Kidney epithelial cell (primary cell): ENCODE data around the gene ATP13A3. TPM values are rescaled to one million over a fixed set of nuclear protein-coding genes. Genes with fewer than 3 reads are reported as not detected.

Source experiments
- DNase-seq: peaks from one replicate; pipeline ENCODE4 v3.0.0-alpha.2; 2010; ENCODE audit warnings: low read depth
- H3K27me3 ChIP-seq: 2 replicates; pipeline ENCODE4 v1.6.0; 2011; ENCODE audit warnings: low read length; ENCODE audit not compliant: control insufficient read depth, insufficient read depth
- H3K36me3 ChIP-seq: 2 replicates; pipeline ENCODE4 v1.5.1; 2011; ENCODE audit warnings: low read length; ENCODE audit not compliant: control insufficient read depth, insufficient read depth
- H3K4me3 ChIP-seq: 2 replicates; pipeline ENCODE4 v1.5.1; 2011; ENCODE audit warnings: low read depth, mild to moderate bottlenecking, control low read depth, low read length
- total RNA-seq: library from RNA; depleted of rRNA; stranded (reverse); fragments of >200 nt; gene quantifications from 2 replicates; pipeline ENCODE4 v1.2.3, GENCODE V29; 2015
- TF ChIP-seq, protein P1 (sequence below): IDR thresholded peaks from 2 replicates; pipeline ENCODE4 v1.5.1; 2011; ENCODE audit warnings: mild to moderate bottlenecking, moderate library complexity, low read length, control low read depth, inconsistent platforms; ENCODE audit not compliant: insufficient read depth, poor library complexity, severe bottlenecking

ATP13A3 gene
- total RNA-seq, 1 donor from 2014 or later: 324 TPM

DNA sequence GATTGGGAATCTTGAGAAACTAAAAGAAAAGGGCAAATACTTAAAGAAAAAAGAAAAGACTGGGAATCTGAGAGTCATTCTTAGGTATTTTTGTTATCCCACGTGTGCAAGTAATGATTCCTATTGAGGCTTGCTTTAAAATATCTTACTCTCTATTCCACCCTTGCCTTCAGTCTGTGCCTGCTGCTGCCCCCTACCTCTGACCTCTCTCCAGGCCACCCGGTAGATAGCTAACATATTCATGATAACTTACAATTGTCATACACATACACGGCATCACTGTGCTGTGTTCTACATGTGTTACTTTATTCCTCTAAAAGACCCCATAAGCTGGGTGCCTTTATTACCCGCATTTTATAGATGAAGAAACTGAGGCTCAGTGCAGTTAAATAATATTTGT is 27.8 kb upstream of the ATP13A3 start:
- TF ChIP-seq, protein P1, sequence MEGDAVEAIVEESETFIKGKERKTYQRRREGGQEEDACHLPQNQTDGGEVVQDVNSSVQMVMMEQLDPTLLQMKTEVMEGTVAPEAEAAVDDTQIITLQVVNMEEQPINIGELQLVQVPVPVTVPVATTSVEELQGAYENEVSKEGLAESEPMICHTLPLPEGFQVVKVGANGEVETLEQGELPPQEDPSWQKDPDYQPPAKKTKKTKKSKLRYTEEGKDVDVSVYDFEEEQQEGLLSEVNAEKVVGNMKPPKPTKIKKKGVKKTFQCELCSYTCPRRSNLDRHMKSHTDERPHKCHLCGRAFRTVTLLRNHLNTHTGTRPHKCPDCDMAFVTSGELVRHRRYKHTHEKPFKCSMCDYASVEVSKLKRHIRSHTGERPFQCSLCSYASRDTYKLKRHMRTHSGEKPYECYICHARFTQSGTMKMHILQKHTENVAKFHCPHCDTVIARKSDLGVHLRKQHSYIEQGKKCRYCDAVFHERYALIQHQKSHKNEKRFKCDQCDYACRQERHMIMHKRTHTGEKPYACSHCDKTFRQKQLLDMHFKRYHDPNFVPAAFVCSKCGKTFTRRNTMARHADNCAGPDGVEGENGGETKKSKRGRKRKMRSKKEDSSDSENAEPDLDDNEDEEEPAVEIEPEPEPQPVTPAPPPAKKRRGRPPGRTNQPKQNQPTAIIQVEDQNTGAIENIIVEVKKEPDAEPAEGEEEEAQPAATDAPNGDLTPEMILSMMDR: no peak
- H3K36me3 ChIP-seq: no peaks in the 10 kb centered on the region
- no peak for DNase-seq
- H3K4me3 ChIP-seq: no peak overlapping the region
- no peaks in the 10 kb centered on the region for H3K27me3 ChIP-seq

DNA sequence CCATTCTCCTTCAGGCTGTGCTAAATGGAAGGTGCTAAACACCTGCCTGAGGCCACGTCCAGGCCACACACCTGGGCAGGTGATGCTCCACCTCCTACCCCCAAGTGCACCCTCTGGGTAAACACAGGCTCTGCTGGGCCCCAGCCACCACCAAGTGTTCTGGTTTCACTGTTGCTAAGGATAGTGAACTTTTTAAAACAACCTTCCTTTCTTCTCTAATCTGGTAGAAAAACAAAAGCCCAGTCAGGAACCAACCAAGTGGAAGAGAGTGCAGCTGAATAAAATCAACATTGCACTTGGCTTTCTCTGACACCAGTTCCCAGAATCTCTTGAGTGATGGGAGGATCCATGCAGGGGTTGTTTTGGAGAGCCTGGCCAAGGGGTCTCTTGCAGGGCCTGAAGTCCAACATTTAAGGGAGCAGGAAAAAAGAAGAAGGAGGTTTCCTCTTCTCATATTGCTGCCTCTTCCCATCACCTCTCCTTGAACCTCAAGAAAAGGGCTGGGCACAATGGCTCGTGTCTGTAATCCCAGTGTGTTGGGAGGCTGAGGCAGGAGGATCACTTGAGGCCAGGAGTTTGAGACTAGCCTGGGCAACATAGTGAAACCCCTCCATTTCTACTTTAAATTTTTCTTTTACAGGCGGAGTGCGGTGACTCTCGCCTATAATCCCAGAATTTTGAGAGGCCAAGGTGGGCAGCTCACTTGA is 26.2 kb upstream of the ATP13A3 start:
- TF ChIP-seq, protein P1: no peak
- Histone ChIP-seq H3K4me3 (no peak overlapping the region), H3K27me3 (no peaks in the 10 kb centered on the region), H3K36me3 (no peaks in the 10 kb centered on the region)
- no peak for DNase-seq

DNA sequence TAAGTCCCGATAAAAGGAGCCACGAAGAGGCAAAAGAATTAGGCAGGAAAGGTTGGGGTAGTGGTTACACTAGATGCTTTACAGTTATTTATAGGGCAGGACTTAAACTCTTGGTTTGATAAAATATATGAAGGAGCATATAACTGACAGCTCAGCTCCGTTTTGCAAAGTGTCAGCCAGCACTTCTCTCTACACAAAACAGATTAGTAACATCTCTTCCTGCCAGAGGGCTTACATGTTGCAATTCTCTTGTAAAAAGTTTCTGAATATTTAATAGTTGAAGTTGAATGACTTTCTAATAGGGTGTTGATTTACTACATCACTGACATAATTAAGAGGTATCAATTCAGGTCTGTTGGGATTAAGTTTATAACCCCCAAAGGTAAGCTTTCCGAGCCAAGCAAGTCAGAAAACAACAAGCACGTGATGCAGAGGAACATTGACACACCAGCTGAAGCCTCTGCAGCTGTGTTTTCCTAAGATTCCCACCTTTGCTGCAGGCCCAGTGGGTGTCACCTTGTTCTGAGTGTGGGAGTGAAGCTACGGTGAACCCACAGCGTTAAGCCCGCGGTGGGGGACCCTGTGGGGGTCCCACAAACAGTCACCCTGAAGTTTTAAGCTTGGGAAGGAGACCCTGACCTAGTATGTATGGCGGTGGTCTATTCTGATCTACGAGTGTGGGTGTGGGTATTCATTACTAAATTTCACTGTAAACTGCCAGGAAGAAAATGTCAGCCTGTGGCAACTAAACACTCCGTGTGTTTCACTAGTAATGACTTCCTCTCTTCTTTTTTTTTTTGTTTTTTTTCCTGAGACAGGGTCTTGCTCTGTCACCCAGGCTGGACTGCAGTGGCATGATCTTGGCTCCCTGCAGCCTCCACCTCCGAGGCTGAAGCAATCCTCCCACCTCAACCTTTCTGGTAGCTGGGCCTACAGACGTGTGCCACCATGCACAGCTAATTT is 22.0 kb upstream of the ATP13A3 start:
- Histone ChIP-seq H3K27me3 (no peaks in the 10 kb centered on the region), H3K36me3 (no peaks in the 10 kb centered on the region), H3K4me3 (no peak overlapping the region)
- DNase-seq: no peak
- TF ChIP-seq, protein P1: no peak

DNA sequence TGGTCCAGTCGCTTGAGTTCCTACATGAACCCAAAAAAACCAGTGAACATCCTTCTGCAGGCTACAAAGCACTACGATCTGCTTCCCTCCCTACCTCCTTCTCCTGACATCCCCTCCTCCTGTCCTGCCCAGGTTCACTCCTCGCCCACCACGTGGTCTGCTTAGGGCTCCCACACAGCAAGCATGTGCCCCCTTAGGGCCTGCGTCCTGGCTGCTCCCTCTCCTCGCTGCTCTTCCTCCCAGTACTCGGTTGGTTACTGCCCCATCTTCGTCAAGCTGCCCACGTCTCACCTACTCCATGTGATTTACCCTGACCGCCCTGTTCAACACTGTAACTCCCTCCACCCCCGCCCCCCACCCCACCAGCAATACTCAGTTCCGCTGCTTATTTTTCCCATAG is 20.8 kb upstream of the ATP13A3 start:
- H3K27me3 ChIP-seq: no peaks in the 10 kb centered on the region
- no peak for DNase-seq
- no peaks in the 10 kb centered on the region for H3K36me3 ChIP-seq
- H3K4me3 ChIP-seq: no peak overlapping the region
- TF ChIP-seq, protein P1: no peak

DNA sequence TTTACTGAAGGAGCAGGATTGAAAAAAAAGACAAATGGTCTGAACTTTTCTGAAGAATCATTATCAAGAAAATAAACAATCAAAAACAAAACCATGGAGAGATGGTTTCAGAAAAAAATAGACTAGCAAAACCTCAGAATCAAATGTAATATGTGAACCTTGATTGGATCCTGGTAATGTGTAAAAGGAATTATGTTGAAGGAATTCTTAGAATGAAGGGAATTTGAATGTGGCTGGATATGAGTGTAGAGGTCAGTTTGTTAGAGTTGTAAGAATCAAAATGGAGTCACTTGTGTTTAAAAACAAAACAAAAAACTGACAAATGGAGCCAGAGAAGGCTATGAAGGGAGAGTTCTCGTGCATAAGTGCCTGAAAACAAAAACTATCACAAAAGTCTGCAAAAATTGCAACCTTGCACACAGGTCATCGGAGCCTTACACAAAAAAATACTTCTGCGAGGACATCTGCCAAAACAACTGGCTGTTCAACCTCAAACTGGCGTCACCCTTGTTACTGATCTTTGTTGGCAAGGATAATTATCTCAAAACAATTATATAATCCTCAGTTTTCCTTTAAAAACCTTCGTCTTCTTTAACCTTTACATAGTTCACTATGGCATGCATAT is 19.1 kb upstream of the ATP13A3 start:
- H3K27me3 ChIP-seq: no peaks in the 10 kb centered on the region
- H3K4me3 ChIP-seq: no peak overlapping the region
- TF ChIP-seq, protein P1: no peak
- no peaks in the 10 kb centered on the region for H3K36me3 ChIP-seq
- DNase-seq: no peak
